IMR-90 (cell line): ENCODE measurements around the gene ORC5. TPM values are rescaled to one million over a fixed set of nuclear protein-coding genes. Genes with fewer than 3 reads are reported as not detected.

ENCODE experiments used
- ATAC-seq: fragments of 200-7000 bp; cut with Tn5 transposase; 2 replicates; pipeline ENCODE4 v1.9.1; 2020; ENCODE audit warnings: low read depth, mild to moderate bottlenecking, moderate library complexity
- BruUV-seq: library from RNA; stranded (reverse); fragments of 400-500 nt; replicated peaks from 2 replicates; lab custom pipeline; 2021; lab: Mats Ljungman, UMichigan
- CTCF ChIA-PET: fragments of 300-600 bp; formaldehyde crosslinking; extraction: SDS; loops from one replicate; lab custom pipeline; 2021; ENCODE audit warnings: antibody characterized with exemption; lab: Yijun Ruan, JAX
- POLR2A ChIA-PET: fragments of 300-600 bp; sonication (Branson Sonifier 250); formaldehyde crosslinking; loops from one replicate; lab custom pipeline; 2022; ENCODE audit warnings: antibody characterized with exemption; ENCODE audit not compliant: unreplicated experiment; lab: Charles Lee
- DNase-seq: peaks from one replicate; pipeline ENCODE4 v3.0.0; 2013
- H2AFZ ChIP-seq: replicated peaks from 2 replicates; pipeline ENCODE3; 2013; ENCODE audit warnings: low read length, mild to moderate bottlenecking; ENCODE audit not compliant: poor library complexity
- H2AK5ac ChIP-seq: 2 replicates; pipeline ENCODE4 v1.6.1; 2013; ENCODE audit warnings: low read depth, low read length, inconsistent platforms
- H2AK9ac ChIP-seq: replicated peaks from 2 replicates; pipeline ENCODE3; 2013; ENCODE audit warnings: mild to moderate bottlenecking, low read depth, low read length, moderate library complexity; ENCODE audit not compliant: poor library complexity
- H2BK120ac ChIP-seq: 2 replicates; pipeline ENCODE4 v1.6.1; 2013; ENCODE audit warnings: low read depth, low read length, inconsistent platforms
- H2BK15ac ChIP-seq: 3 replicates; pipeline ENCODE4 v1.6.1; 2013; ENCODE audit warnings: low read depth, low read length, inconsistent platforms
- H2BK20ac ChIP-seq: 2 replicates; pipeline ENCODE4 v1.6.1; 2013; ENCODE audit warnings: low read depth, mild to moderate bottlenecking, inconsistent platforms, low read length, moderate library complexity
- H2BK5ac ChIP-seq: 2 replicates; pipeline ENCODE4 v1.6.1; 2013; ENCODE audit warnings: mild to moderate bottlenecking, low read depth, low read length, inconsistent platforms; ENCODE audit not compliant: poor library complexity, severe bottlenecking
- H3K14ac ChIP-seq: replicated peaks from 2 replicates; pipeline ENCODE4 v1.6.1; 2013; ENCODE audit warnings: low read depth, low read length, inconsistent platforms
- H3K18ac ChIP-seq: 2 replicates; pipeline ENCODE4 v1.6.1; 2013; ENCODE audit warnings: low read depth, low read length, control low read depth
- H3K23ac ChIP-seq: 2 replicates; pipeline ENCODE4 v1.6.1; 2013; ENCODE audit warnings: low read depth, low read length, inconsistent platforms
- H3K27ac ChIP-seq: 2 replicates; pipeline ENCODE4 v1.5.1; 2013; ENCODE audit warnings: mild to moderate bottlenecking, control low read depth, low read length; ENCODE audit not compliant: insufficient read depth
- H3K27me3 ChIP-seq: 2 replicates; pipeline ENCODE4 v1.6.1; 2013; ENCODE audit warnings: low read length; ENCODE audit not compliant: control insufficient read depth, insufficient read depth
- H3K36me3 ChIP-seq: 2 replicates; pipeline ENCODE4 v1.6.1; 2013; ENCODE audit warnings: low read length, mixed read lengths; ENCODE audit not compliant: control insufficient read depth, insufficient read depth
- H3K4ac ChIP-seq: 2 replicates; pipeline ENCODE4 v1.6.1; 2013; ENCODE audit warnings: low read depth, low read length, inconsistent platforms
- H3K4me1 ChIP-seq: 2 replicates; pipeline ENCODE4 v1.6.1; 2013; ENCODE audit warnings: low read length, mixed read lengths; ENCODE audit not compliant: control insufficient read depth, insufficient read depth
- H3K4me2 ChIP-seq: 2 replicates; pipeline ENCODE4 v1.6.1; 2013; ENCODE audit warnings: low read depth, mild to moderate bottlenecking, control low read depth, low read length, moderate library complexity
- H3K4me3 ChIP-seq: 2 replicates; pipeline ENCODE4 v1.5.1; 2013; ENCODE audit warnings: low read depth, mild to moderate bottlenecking, control low read depth, low read length, moderate library complexity; ENCODE audit not compliant: insufficient read depth
- H3K56ac ChIP-seq: 2 replicates; pipeline ENCODE4 v1.6.1; 2013; ENCODE audit warnings: low read length, inconsistent platforms; ENCODE audit not compliant: insufficient read depth; ENCODE audit errors: extremely low read depth
- H3K79me1 ChIP-seq, 2 experiments: 2 replicates each; pipeline ENCODE4 v1.6.1; 2013; ENCODE audit warnings: low read length in 2 of 2, inconsistent platforms in 1 of 2, low read depth in 1 of 2
- H3K9ac ChIP-seq: 2 replicates; pipeline ENCODE4 v1.6.1; 2013; ENCODE audit warnings: low read depth, low read length, control low read depth
- H3K9me1 ChIP-seq: 2 replicates; pipeline ENCODE4 v1.6.1; 2013; ENCODE audit warnings: low read length, inconsistent platforms; ENCODE audit not compliant: insufficient read depth
- H3K9me3 ChIP-seq: 2 replicates; pipeline ENCODE4 v1.6.1; 2013; ENCODE audit warnings: low read length; ENCODE audit not compliant: control insufficient read depth, insufficient read depth
- H4K20me1 ChIP-seq: 2 replicates; pipeline ENCODE4 v1.6.1; 2013; ENCODE audit warnings: low read length, inconsistent platforms; ENCODE audit not compliant: insufficient read depth
- H4K5ac ChIP-seq: 2 replicates; pipeline ENCODE4 v1.6.1; 2013; ENCODE audit warnings: mild to moderate bottlenecking, low read depth, low read length, control low read depth
- H4K8ac ChIP-seq, 2 experiments: 2 replicates each; pipeline ENCODE4 v1.6.1; 2013; ENCODE audit warnings: low read depth in 2 of 2, low read length in 2 of 2, control low read depth in 1 of 2, inconsistent platforms in 1 of 2
- H4K91ac ChIP-seq: 2 replicates; pipeline ENCODE4 v1.6.1; 2013; ENCODE audit warnings: low read depth, low read length, inconsistent platforms; ENCODE audit not compliant: insufficient read depth
- CTCF ChIP-seq: conservative IDR thresholded peaks from 2 replicates; pipeline ENCODE4 v1.5.1; 2012; ENCODE audit warnings: mild to moderate bottlenecking, low read depth, low read length, improper control_type of control experiment
- ELK1 ChIP-seq: fragments of 150-350 bp; IDR thresholded peaks from 2 replicates; pipeline ENCODE4 v1.6.1; 2016; ENCODE audit warnings: low read depth, mild to moderate bottlenecking, low read length, moderate library complexity, borderline replicate concordance
- RAD21 ChIP-seq: IDR thresholded peaks from 2 replicates; pipeline ENCODE4 v1.6.1; 2012; ENCODE audit warnings: low read length, improper control_type of control experiment
- RCOR1 ChIP-seq: IDR thresholded peaks from 2 replicates; pipeline ENCODE4 v1.6.1; 2012; ENCODE audit warnings: mild to moderate bottlenecking, low read length, improper control_type of control experiment; ENCODE audit not compliant: insufficient replicate concordance
- SMC3 ChIP-seq: fragments of 150-350 bp; IDR thresholded peaks from 2 replicates; pipeline ENCODE4 v1.6.1; 2016; ENCODE audit warnings: low read depth, mild to moderate bottlenecking, antibody characterized with exemption, low read length, moderate library complexity
- WGBS, 2 experiments: methylation state at CpG; one replicate each; pipeline versions ENCODE4 v1.1.5 to v1.1.7; 2013; ENCODE audit warnings: missing lambda C conversion rate in 2 of 2; ENCODE audit not compliant: insufficient read length in 1 of 2; ENCODE audit errors: extremely low coverage in 2 of 2; 5-methylcytosine and 5-hydroxymethylcytosine counted together
- dilution Hi-C: fragments of 300-500 bp; cut with HindIII; formaldehyde crosslinking; loops from one replicate; pipeline ENCODE4 v1.14.3; 2018; ENCODE audit warnings: low sequenced_read_pairs; ENCODE audit not compliant: unreplicated experiment
- in situ Hi-C: fragments of 300-500 bp; cut with MboI; formaldehyde crosslinking; loops from 3 replicates; pipeline ENCODE4 v1.14.3; 2019; ENCODE audit warnings: low sequenced_read_pairs, inconsistent platforms, mixed read lengths
- intact Hi-C: fragments of 100-400 bp; cut with micrococcal nuclease; formaldehyde crosslinking; loops from 2 replicates; pipeline ENCODE4 v1.10.0; 2022
- polyA plus RNA-seq, 3 experiments: library from polyadenylated mRNA; depleted of rRNA; stranded (reverse); fragments of >200 nt; gene quantifications; 2 replicates each; pipeline ENCODE4 v1.2.3, GENCODE V29; 2012; ENCODE audit warnings: low replicate concordance in 1 of 3
- total RNA-seq: library from RNA; depleted of rRNA; stranded (reverse); fragments of >200 nt; gene quantifications from 2 replicates; pipeline ENCODE4 v1.2.3, GENCODE V29; 2012

ORC5 gene
- total and polyA plus RNA-seq, 2 of the 4 experiments (the other 2 are of a cell fraction) = 7.9 to 18.8 TPM

- no peaks in the 10 kb centered on the region for H3K79me1 ChIP-seq
- H2AFZ ChIP-seq = no peak overlapping the region
- H3K9ac ChIP-seq = no peak overlapping the region
- POLR2A ChIA-PET = no interaction called here
- no peaks in the 10 kb centered on the region for H3K9me3 ChIP-seq
- H2BK15ac ChIP-seq = no peak overlapping the region
- H3K23ac ChIP-seq = no peak overlapping the region
- no peak overlapping the region for H2BK20ac ChIP-seq
- H2AK5ac ChIP-seq = no peak overlapping the region
- dilution Hi-C loops (no loop called here), intact Hi-C loops (loop anchor here (1.0 kb wide), 2 partner anchors 584 to 633 kb away; no protein-coding TSS in a partner anchor), in situ Hi-C loops (loop anchor here (5.0 kb wide), 2 partner anchors 585 to 635 kb away; no protein-coding TSS in a partner anchor)
- DNase-seq = peak; percentile 57
- TF ChIP-seq RAD21 (peak; percentile 72), ELK1 (no peak), RCOR1 (no peak), SMC3 (peak; percentile 78), CTCF (peak; percentile 70)
- no peak overlapping the region for H3K18ac ChIP-seq
- H2BK120ac ChIP-seq = no peak overlapping the region
- WGBS, 2 experiments = no CpG with 5 or more reads among the region's 2 CpGs
- H3K56ac ChIP-seq = no peak overlapping the region
- no peak overlapping the region for H3K4me2 ChIP-seq
- H4K8ac ChIP-seq = no peak overlapping the region
- H4K5ac ChIP-seq = no peak overlapping the region
- no peak for ATAC-seq
- H4K91ac ChIP-seq = no peak overlapping the region
- no peaks in the 10 kb centered on the region for H4K20me1 ChIP-seq
- peaks cover 3% of the 10 kb centered on the region; the same call in 1 of the 2 replicates for H3K36me3 ChIP-seq
- no peak overlapping the region for H3K4me3 ChIP-seq
- no peak overlapping the region for H2AK9ac ChIP-seq
- H3K9me1 ChIP-seq = no peaks in the 10 kb centered on the region
- no peak overlapping the region for H3K27ac ChIP-seq
- no TSS peak for BruUV-seq
- no peaks in the 10 kb centered on the region for H3K27me3 ChIP-seq
- no peaks in the 10 kb centered on the region for H3K4me1 ChIP-seq
- CTCF ChIA-PET = no interaction called here
- H3K14ac ChIP-seq = no peak overlapping the region
- H3K4ac ChIP-seq = no peak overlapping the region
- no peak overlapping the region for H2BK5ac ChIP-seq
Observed at GRCh38 chr7:104156842-104157277, 51.0 kb downstream of the ORC5 start.
